GM04504 (cell line): ENCODE data around the gene GARIN1A.
"Not testable (repeated sequence)": the region's sequence is repeated elsewhere in the genome, so short reads cannot be mapped to it uniquely, and the experiment has no call there.

ENCODE experiments used
- DNase-seq: peaks from one replicate; pipeline ENCODE4 v3.0.0-alpha.2; 2012; ENCODE audit warnings: low read depth

The GARIN1A gene

DNA sequence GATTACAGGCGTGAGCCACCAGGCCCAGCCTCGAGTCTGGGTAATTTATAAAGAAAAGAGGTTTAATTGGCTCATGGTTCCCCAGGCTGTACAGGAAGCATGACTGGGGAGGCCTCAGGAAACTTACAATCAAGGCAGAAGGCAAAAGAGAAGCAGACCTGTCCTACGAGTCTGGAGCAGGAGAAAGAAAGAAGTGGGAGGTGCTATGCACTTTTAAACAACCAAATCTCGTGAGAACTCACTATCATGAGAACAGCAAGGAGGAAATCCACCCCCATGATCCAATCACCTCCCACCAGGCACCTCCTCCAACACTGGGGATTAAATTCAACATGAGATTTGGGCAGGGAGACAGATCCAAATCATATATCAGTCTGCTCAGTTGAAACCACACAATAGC is 11.6 kb downstream of the GARIN1A start:
- not testable (repeated sequence) for DNase-seq

- no peak for DNase-seq
Measured at GRCh38 chr7:128687131-128687530, 15.0 kb downstream of the GARIN1A start.

DNA sequence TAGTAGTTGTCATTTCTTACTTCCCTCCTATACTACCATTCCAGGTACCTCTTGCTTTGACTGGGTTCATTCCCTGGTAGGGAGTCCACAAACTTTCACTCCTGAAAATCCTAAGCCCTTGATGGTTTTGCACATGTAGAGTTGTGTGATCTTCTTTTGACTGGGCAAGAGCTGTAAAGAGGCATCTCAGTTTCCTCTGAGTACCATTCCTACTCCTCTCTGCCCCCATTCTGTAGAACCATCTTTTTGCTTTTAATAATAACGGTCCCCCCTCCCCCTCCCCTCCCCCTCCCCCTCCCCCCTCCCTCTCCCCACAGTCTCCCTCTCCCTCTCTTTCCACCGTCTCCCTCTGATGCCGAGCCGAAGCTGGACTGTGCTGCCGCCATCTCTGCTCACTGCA is 16.4 kb downstream of the GARIN1A start:
- no peak for DNase-seq

DNA sequence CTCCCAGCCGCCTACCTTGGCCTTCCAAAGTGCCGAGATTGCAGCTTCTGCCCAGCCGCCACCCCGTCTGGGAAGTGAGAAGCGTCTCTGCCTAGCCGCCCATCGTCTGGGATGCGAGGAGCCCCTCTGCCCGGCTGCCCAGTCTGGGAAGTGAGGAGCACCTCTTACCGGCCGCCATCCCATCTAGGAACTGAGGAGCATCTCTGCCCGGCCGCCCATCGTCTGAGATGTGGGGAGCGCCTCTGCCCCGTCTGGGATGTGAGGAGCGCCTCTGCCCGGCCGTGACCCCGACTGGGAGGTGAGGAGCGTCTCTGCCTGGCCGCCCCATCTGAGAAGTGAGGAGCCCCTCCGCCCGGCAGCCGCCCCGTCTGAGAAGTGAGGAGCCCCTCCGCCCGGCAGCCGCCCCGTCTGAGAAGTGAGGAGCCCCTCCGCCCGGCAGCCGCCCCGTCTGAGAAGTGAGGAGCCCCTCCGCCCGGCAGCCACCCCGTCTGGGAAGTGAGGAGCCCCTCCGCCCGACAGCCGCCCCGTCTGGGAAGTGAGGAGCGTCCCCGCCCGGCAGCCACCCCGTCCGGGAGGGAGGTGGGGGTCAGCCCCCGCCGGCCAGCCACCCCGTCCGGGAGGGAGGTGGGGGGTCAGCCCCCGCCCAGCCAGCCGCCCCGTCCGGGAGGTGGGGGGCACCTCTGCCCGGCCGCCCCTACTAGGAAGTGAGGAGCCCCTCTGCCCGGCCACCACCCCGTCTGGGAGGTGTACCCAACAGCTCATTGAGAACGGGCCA is 17.3 kb downstream of the GARIN1A start:
- not testable (repeated sequence) for DNase-seq

- DNase-seq = no peak
Measured at GRCh38 chr7:128691227-128691626, 19.1 kb downstream of the GARIN1A start.

- DNase-seq = no peak
Measured at GRCh38 chr7:128692623-128693270, 20.7 kb downstream of the GARIN1A start.

GRCh38 chr7:128693373-128694015 is 21.4 kb downstream of the GARIN1A start:
- DNase-seq = no peak

GRCh38 chr7:128694738-128695137 is 22.6 kb downstream of the GARIN1A start:
- DNase-seq = no peak

DNA sequence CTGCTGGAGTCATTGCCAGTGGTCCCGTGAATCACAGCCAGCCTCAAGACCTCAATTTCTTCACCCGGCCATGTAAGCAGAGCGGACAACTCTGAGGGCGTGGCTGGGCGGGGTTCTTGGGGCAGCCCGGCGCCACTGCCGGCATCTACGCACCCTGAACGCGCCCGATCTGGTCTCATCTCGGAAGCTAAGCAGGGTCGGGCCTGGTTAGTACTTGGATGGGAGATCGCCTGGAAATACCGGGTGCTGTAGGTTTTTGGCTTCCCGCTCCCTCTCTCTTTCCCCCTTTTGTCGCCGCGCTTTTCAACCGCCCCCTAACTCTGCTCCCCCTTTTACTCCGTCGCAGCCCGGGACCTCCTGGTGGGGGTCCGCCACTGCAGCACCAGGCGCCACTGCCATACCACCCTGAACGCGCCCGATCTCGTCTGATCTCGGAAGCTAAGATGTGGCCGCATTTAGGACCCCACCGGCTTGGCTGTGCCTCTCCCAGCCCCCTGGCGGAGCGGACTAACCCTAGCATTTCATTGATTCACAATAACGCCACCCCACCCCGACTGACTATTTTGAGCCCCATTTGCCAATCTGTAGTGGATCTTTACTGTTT is 25.3 kb downstream of the GARIN1A start:
- DNase-seq = no peak

- DNase-seq = no peak
Measured at GRCh38 chr7:128699196-128699712, 27.2 kb downstream of the GARIN1A start.

DNA sequence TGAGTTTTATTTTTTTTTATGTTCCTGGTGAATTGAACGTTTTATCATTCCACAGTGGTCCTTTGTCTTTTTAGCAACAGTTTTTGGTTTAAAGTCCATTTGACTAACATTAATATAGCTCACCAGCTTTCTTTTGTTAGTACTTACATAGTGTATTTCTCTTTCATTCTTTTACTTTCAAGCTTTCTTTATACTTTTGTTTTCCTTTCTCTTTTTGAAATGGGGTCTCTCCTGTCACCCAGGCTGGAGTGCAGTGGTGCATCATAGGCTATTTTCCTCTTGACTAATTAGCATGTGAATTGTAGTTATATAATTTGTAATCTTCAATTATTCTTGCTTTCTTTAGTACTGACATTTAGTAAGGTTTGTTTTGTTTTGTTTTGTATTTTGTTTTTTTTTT is 27.8 kb downstream of the GARIN1A start:
- DNase-seq = no peak

DNA sequence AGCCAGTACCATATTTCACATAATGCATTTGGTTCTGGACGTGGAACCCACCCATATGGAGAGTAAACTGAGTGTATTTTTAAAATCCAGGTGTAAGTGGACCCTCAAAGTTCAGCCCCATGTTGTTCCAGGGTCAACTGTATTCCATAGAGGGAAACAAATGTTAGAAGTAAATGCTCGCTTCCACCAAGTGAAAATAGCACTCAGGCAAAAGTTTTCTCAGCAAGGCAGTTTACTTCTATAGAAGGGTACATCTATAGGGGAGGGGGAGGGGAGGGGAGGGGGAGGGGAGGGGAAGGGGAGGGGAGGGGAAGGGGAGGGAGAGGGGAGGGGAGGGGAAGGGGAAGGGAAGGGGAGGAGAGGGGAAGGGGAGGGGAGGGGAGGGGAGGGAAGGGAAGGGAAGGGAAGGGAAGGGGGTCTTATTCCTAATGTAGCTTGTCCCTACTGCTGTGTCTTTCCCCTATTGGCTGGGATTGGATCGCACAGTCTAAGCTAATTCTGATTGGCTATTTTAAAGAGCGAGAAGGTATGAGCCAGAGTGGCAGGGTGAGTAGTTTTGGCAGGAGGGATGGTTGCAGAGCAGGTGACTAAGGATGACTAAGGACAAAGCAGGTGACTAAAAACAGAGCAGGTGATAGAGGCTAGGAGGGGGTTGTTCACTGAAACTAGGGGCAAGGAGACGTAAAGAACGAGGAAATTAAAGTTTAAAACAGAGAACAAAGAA is 29.1 kb downstream of the GARIN1A start:
- no peak for DNase-seq

DNA sequence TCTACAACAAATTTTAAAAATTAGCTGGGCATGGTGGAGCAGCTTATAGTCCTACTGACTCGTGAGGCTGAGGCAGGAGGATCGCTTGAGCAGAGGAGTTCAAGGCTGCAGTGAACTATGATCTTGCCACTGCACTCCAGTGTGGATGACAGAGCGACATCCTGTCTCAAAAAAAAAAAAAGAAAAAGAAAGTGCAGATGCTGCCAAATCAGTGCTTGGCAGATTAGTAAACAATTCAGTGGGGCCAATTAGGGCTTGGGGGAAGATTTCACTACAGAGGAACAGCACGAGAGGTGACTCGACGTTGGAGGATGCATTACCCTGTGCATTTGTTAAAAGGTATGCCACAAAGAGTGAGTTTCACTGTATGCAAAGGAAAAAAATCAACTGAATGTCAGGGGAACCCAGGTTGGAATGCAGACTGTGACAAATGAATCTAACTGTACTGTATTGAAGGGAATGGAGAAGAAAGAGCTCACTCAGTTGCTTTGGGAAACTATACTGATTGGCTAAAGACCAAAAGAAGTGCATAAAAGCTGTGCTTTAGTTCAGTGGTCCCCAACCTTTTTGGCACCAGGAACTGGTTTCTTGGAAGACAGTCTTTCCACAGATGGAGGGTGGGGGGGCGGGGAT is 31.6 kb downstream of the GARIN1A start:
- peak; percentile 8 for DNase-seq

- DNase-seq = peak; percentile 13
Measured at GRCh38 chr7:128705891-128706333, 33.8 kb downstream of the GARIN1A start.

DNA sequence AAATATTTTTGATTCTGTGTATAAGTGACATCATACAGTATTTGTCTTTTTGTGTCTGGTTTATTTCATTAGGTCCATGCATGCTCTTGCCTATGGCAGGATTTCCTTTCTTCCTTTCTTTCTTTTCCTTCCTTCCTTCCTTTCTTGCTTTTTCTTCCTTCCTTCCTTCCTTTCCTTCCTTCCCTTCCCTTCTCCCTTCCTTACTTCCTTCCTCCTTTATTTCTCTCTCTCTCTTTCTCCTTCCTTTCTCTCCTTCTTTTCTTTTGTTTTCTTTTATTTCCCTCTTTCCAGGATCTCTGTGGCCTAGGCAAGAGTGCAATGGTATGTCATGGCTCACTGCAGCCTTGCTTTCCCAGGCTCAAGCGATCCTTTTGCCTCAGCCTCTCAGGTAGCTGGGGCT is 35.7 kb downstream of the GARIN1A start:
- DNase-seq = no peak

DNA sequence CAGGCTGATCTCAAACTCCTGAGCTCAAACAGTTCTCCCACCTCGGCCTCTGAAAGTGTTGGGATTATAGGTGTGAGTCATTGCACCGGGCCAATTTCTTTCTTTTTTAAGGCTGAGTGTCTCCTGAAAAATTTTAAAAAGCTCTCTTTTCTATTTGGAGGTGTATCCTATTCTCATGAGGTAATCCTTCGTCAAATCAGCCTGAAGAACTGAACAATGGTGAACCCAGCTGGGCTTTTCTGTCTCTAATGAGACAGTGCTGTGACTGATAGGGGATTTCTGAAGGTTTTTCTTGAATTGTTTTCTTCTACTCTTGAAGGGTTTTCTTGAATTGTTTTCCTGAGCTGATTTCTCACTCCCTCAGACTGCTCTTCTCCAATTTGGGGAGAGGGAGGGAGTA is 36.1 kb downstream of the GARIN1A start:
- no peak for DNase-seq

GRCh38 chr7:128708824-128709223 is 36.7 kb downstream of the GARIN1A start:
- DNase-seq = no peak

GRCh38 chr7:128710481-128710880 is 38.4 kb downstream of the GARIN1A start:
- DNase-seq = no peak

GRCh38 chr7:128713794-128714193 is 41.7 kb downstream of the GARIN1A start:
- DNase-seq = no peak

DNA sequence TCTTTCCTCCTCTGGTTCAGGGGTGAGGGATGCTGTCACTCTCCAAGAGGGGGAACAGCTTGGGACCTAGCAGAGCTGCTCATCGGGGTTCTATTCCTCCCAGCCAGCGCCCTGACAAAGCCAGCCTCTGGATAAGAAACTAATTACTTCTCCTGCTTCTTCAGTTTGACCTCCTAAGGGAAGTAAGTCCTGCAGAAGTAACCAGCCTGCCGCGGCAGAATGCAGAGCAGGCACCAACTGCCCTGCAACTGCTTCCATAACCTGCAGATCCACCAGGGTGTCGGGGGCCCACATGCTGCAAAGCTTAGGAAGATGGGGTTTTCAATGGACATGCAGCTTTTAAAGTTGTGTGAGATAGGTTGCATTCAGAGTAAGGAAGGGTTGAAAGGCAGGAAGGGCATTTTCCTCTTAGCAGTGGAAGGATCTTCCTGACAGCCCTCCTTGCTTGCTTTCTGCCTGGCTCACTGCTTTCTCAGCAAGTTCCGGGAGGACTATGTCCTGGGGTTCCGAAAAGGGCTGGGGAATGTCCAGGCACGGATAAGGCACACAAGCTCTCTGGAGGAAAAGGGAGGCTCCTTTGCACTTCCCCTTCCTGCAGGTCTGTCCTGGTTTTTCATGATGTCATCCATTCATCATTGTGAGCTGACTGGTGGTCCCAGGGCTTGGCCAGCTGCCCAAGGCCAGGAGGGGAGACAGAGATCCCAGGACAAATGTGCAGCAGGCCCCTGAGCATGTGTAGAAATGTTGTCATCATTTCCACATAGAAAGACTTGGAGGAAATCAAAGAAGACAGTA is 42.8 kb downstream of the GARIN1A start:
- DNase-seq = no peak
